HepG2 (cell line): Measurements from ENCODE around the gene CUL7. TPM values are rescaled to one million over a fixed set of nuclear protein-coding genes. Genes with fewer than 3 reads are reported as not detected.

Experiments
- AHDC1 ChIP-seq: sonication (generic); formaldehyde crosslinking; IDR thresholded peaks from 2 replicates; pipeline ENCODE4 v1.5.1; 2020; ENCODE audit warnings: mild to moderate bottlenecking, missing genetic modification reagents, borderline replicate concordance
- CENPX ChIP-seq: sonication (generic); formaldehyde crosslinking; IDR thresholded peaks from 2 replicates; pipeline ENCODE4 v1.9.0; 2021; ENCODE audit warnings: mild to moderate bottlenecking, missing genetic modification reagents, moderate library complexity
- DMTF1 ChIP-seq: sonication (generic); formaldehyde crosslinking; IDR thresholded peaks from 2 replicates; pipeline ENCODE4 v1.4.0; 2020; ENCODE audit warnings: mild to moderate bottlenecking, missing genetic modification reagents
- JDP2 ChIP-seq: sonication (generic); formaldehyde crosslinking; IDR thresholded peaks from 2 replicates; pipeline ENCODE4 v1.8.1; 2022; ENCODE audit warnings: missing genetic modification reagents, borderline replicate concordance
- KDM4B ChIP-seq: sonication (generic); formaldehyde crosslinking; IDR thresholded peaks from 2 replicates; pipeline ENCODE4 v1.4.0; 2020; ENCODE audit warnings: missing genetic modification reagents
- SP1 ChIP-seq, 2 experiments: fragments of 450-650 bp in 1 of 2; sonication (generic) in 1 of 2; formaldehyde crosslinking in 1 of 2; IDR thresholded peaks; 2 replicates each; pipeline versions ENCODE4 v1.4.0 to v1.6.1; 2016 to 2020; ENCODE audit warnings: missing genetic modification reagents in 1 of 2
- ZHX1 ChIP-seq: sonication (generic); formaldehyde crosslinking; IDR thresholded peaks from 2 replicates; pipeline ENCODE4 v1.8.1; 2022; ENCODE audit warnings: low read depth, mild to moderate bottlenecking, missing genetic modification reagents
- ZNF180 ChIP-seq: sonication (generic); formaldehyde crosslinking; IDR thresholded peaks from 2 replicates; pipeline ENCODE4 v1.4.0; 2020; ENCODE audit warnings: low read depth, missing genetic modification reagents, borderline replicate concordance
- ZNF503 ChIP-seq: sonication (generic); formaldehyde crosslinking; IDR thresholded peaks from 2 replicates; pipeline ENCODE4 v1.4.0; 2020; ENCODE audit warnings: missing genetic modification reagents
- ZNF510 ChIP-seq: sonication (generic); formaldehyde crosslinking; IDR thresholded peaks from 2 replicates; pipeline ENCODE4 v1.4.0; 2020; ENCODE audit warnings: low read depth, mild to moderate bottlenecking, missing genetic modification reagents
- ZNF564 ChIP-seq: sonication (generic); formaldehyde crosslinking; IDR thresholded peaks from 2 replicates; pipeline ENCODE4 v1.8.1; 2023; ENCODE audit warnings: mild to moderate bottlenecking, missing genetic modification reagents
- ZNF619 ChIP-seq: sonication (generic); formaldehyde crosslinking; IDR thresholded peaks from 2 replicates; pipeline ENCODE4 v1.4.0; 2020; ENCODE audit warnings: mild to moderate bottlenecking, missing genetic modification reagents
- polyA plus RNA-seq, 8 experiments: library from polyadenylated mRNA; depleted of rRNA in 3 of 8; stranded (reverse) in 7 of 8; unstranded in 1 of 8; fragments of >200 nt; fragmentation: Illumina TruSeq in 4 of 8; extraction: Trizol in 4 of 8; gene quantifications; 2 replicates each; pipeline versions ENCODE4 v1.2.1 to v1.2.3, GENCODE V29; 2011 to 2016; ENCODE audit warnings: low read depth in 4 of 8, missing spikeins in 1 of 8, mixed read lengths in 1 of 8; ENCODE audit not compliant: insufficient read depth in 1 of 8
- total RNA-seq, 5 experiments: library from RNA; depleted of rRNA; stranded (reverse); fragments of >200 nt; fragmentation: Illumina TruSeq; extraction: Trizol; gene quantifications; 2 replicates each; pipeline ENCODE4 v1.2.3, GENCODE V29; 2016; ENCODE audit warnings: low read depth in 1 of 5

The CUL7 gene
- total and polyA plus RNA-seq, 2 of the 13 experiments (the other 11 are each of a cell fraction or from before 2014, with no cell fraction given): 32.0 to 60.7 TPM

- no peak for TF ChIP-seq AHDC1
- TF ChIP-seq CENPX: no peak
- TF ChIP-seq DMTF1: no peak
- 0 out of 2 replicates have a peak, but pooled peaks have one; percentile 50 for TF ChIP-seq ZNF619 (CRISPR knock-in tag)
- TF ChIP-seq ZNF503 (CRISPR knock-in tag): no peak
- TF ChIP-seq ZNF564 (CRISPR knock-in tag): no peak
- no peak for TF ChIP-seq SP1 (IDR thresholded peaks at IDR 0.05)
- TF ChIP-seq SP1 (CRISPR knock-in tag; IDR thresholded peaks at IDR 0.05): no peak
- no peak for TF ChIP-seq ZNF180 (CRISPR knock-in tag)
- TF ChIP-seq JDP2 (CRISPR knock-in tag): no peak
- TF ChIP-seq KDM4B (CRISPR knock-in tag): no peak
- no peak for TF ChIP-seq ZNF510 (CRISPR knock-in tag)
- TF ChIP-seq ZHX1 (CRISPR knock-in tag): no peak
These were observed 7.3 kb upstream of the CUL7 start (continued) for GRCh38 chr6:43060755-43061633.
